CD14-positive monocyte (primary cell): ENCODE measurements around the gene WDR81. TPM values are rescaled to one million over a fixed set of nuclear protein-coding genes. Genes with fewer than 3 reads are reported as not detected.

ENCODE experiments used
- DNase-seq, 3 donors: peaks; one replicate each; pipeline ENCODE4 v3.0.0-alpha.2; 2011 to 2022
- H2AFZ ChIP-seq: 2 replicates; pipeline ENCODE4 v1.6.0; 2012; ENCODE audit warnings: mild to moderate bottlenecking, low read depth, low read length, inconsistent platforms; ENCODE audit not compliant: insufficient read depth, poor library complexity, severe bottlenecking
- H3K27ac ChIP-seq, 2 donors: 1 replicate in 1 of 2; 2 replicates in 1 of 2; pipeline ENCODE4 v1.5.1; 2012 to 2013; ENCODE audit warnings: low read length in 2 of 2, control low read depth in 1 of 2, inconsistent platforms in 1 of 2, low read depth in 1 of 2, mild to moderate bottlenecking in 1 of 2
- H3K27me3 ChIP-seq, 2 donors: one replicate each; pipeline versions ENCODE4 v1.6.0 to v1.6.1; 2011 to 2013; ENCODE audit warnings: low read length in 2 of 2; ENCODE audit not compliant: control insufficient read depth in 2 of 2, insufficient read depth in 2 of 2
- H3K36me3 ChIP-seq, 2 donors: replicated peaks in 1 of 2; 1 replicate in 1 of 2; 2 replicates in 1 of 2; pipeline versions ENCODE4 v1.5.1 to v1.6.1; 2012 to 2013; ENCODE audit warnings: low read length in 2 of 2, control low read depth in 1 of 2, inconsistent platforms in 1 of 2, mild to moderate bottlenecking in 1 of 2; ENCODE audit not compliant: insufficient read depth in 2 of 2, control insufficient read depth in 1 of 2
- H3K4me1 ChIP-seq, 2 donors: 1 replicate in 1 of 2; 2 replicates in 1 of 2; pipeline versions ENCODE4 v1.5.1 to v1.6.1; 2012 to 2013; ENCODE audit warnings: low read length in 2 of 2, control low read depth in 1 of 2, inconsistent platforms in 1 of 2, mild to moderate bottlenecking in 1 of 2, moderate library complexity in 1 of 2; ENCODE audit not compliant: insufficient read depth in 2 of 2, control insufficient read depth in 1 of 2
- H3K4me2 ChIP-seq: replicated peaks from 2 replicates; pipeline ENCODE3; 2012; ENCODE audit warnings: low read length, moderate library complexity, mild to moderate bottlenecking; ENCODE audit not compliant: poor library complexity, severe bottlenecking; ENCODE audit errors: extremely low read depth
- H3K4me3 ChIP-seq, 3 experiments: fragments of 200-600 bp in 1 of 3; sonication (generic) in 1 of 3; replicated peaks in 1 of 3; 1 replicate in 2 of 3; 2 replicates in 1 of 3; pipeline ENCODE4 v1.5.1; 2011 to 2013; ENCODE audit warnings: low read length in 3 of 3, mild to moderate bottlenecking in 3 of 3, control low read depth in 2 of 3, low read depth in 2 of 3, inconsistent platforms in 1 of 3, moderate library complexity in 1 of 3
- H3K79me2 ChIP-seq: 2 replicates; pipeline ENCODE4 v1.6.0; 2012; ENCODE audit warnings: mild to moderate bottlenecking, control low read depth, inconsistent platforms, low read length, moderate library complexity; ENCODE audit not compliant: insufficient read depth
- H3K9ac ChIP-seq: 2 replicates; pipeline ENCODE4 v1.6.0; 2017; ENCODE audit warnings: low read length, mild to moderate bottlenecking; ENCODE audit not compliant: insufficient read depth, poor library complexity, severe bottlenecking
- H3K9me3 ChIP-seq, 2 donors: replicated peaks in 1 of 2; 1 replicate in 1 of 2; 2 replicates in 1 of 2; pipeline versions ENCODE4 v1.5.1 to v1.6.1; 2012 to 2013; ENCODE audit warnings: low read length in 2 of 2, control low read depth in 1 of 2; ENCODE audit not compliant: control insufficient read depth in 1 of 2, insufficient read depth in 1 of 2
- H4K20me1 ChIP-seq: 2 replicates; pipeline ENCODE4 v1.6.0; 2012; ENCODE audit warnings: mild to moderate bottlenecking, low read length, control low read depth, moderate library complexity; ENCODE audit not compliant: insufficient read depth
- H3K27ac Mint-ChIP-seq, 7 donors: one replicate each; pipeline ENCODE4 v1.8.0; 2020; ENCODE audit warnings: mild to moderate bottlenecking in 7 of 7, mixed read lengths in 7 of 7, moderate library complexity in 6 of 7, inconsistent platforms in 2 of 7
- H3K27me3 Mint-ChIP-seq, 3 donors: one replicate each; pipeline ENCODE4 v1.8.0; 2021 to 2022; ENCODE audit warnings: low read depth in 3 of 3, mild to moderate bottlenecking in 3 of 3, mixed read lengths in 3 of 3, moderate library complexity in 3 of 3, inconsistent platforms in 1 of 3
- H3K36me3 Mint-ChIP-seq, 2 donors: one replicate each; pipeline ENCODE4 v1.8.0; 2020; ENCODE audit warnings: mixed read lengths in 2 of 2, inconsistent platforms in 1 of 2, mild to moderate bottlenecking in 1 of 2
- H3K4me1 Mint-ChIP-seq: one replicate; pipeline ENCODE4 v1.8.0; 2020; ENCODE audit warnings: mild to moderate bottlenecking, mixed read lengths
- H3K4me3 Mint-ChIP-seq, 2 donors: one replicate each; pipeline ENCODE4 v1.8.0; 2020; ENCODE audit warnings: mild to moderate bottlenecking in 2 of 2, mixed read lengths in 2 of 2, moderate library complexity in 1 of 2
- H3K9me3 Mint-ChIP-seq, 7 donors: one replicate each; pipeline ENCODE4 v1.8.0; 2020 to 2022; ENCODE audit warnings: mixed read lengths in 7 of 7, mild to moderate bottlenecking in 6 of 7, moderate library complexity in 6 of 7, inconsistent platforms in 2 of 7
- CTCF ChIP-seq: fragments of 200-600 bp; IDR thresholded peaks from one replicate; pipeline ENCODE4 v1.8.0; 2022; ENCODE audit warnings: antibody characterized with exemption, mild to moderate bottlenecking
- WGBS: methylation state at CpG from one replicate; pipeline ENCODE4 v1.1.5; 2013; ENCODE audit warnings: missing lambda C conversion rate; ENCODE audit not compliant: insufficient coverage; 5-methylcytosine and 5-hydroxymethylcytosine counted together
- intact Hi-C, 2 donors: fragments of 100-400 bp; cut with micrococcal nuclease; formaldehyde crosslinking; loops; one replicate each; pipeline versions ENCODE4 v1.15.0 to v1.15.1; 2023
- polyA plus RNA-seq, 3 donors: library from polyadenylated mRNA; depleted of rRNA in 1 of 3; unstranded in 2 of 3; stranded (reverse) in 1 of 3; fragments of 300-500 nt in 2 of 3; fragments of >200 nt in 1 of 3; fragmentation: Illumina TruSeq in 2 of 3; gene quantifications; 1 replicate in 2 of 3; 2 replicates in 1 of 3; pipeline ENCODE4 v1.2.3, GENCODE V29; 2012 to 2021

The WDR81 gene
- polyA plus RNA-seq, 3 donors: 6.2 to 45.4 (median 8.8) TPM

- peak overlapping the region in 2 of 7 donors; percentile 46 to 86 for H3K27ac Mint-ChIP-seq
- H3K4me1 ChIP-seq: peaks cover 40 to 43% of the 10 kb centered on the region in 2 donors
- H3K4me2 ChIP-seq: no peak overlapping the region
- H4K20me1 ChIP-seq: no peaks in the 10 kb centered on the region
- no peaks in the 10 kb centered on the region for H3K9me3 Mint-ChIP-seq
- H3K9ac ChIP-seq: no peak overlapping the region
- no peak overlapping the region for H3K4me3 Mint-ChIP-seq
- H3K4me1 Mint-ChIP-seq: peaks cover 39% of the 10 kb centered on the region
- intact Hi-C loops: no loop called here
- no peaks in the 10 kb centered on the region for H3K27me3 ChIP-seq
- no peak overlapping the region for H3K4me3 ChIP-seq
- H3K27me3 Mint-ChIP-seq: peaks cover 0 to 6% (median 0%) of the 10 kb centered on the region in 3 donors
- H3K27ac ChIP-seq: no peak overlapping the region
- H3K9me3 ChIP-seq: no peaks in the 10 kb centered on the region
- no peak for DNase-seq
- no peak for TF ChIP-seq CTCF
- no peaks in the 10 kb centered on the region for H3K79me2 ChIP-seq
- peaks cover 0 to 2% of the 10 kb centered on the region in 2 donors for H3K36me3 Mint-ChIP-seq
- no peaks in the 10 kb centered on the region for H3K36me3 ChIP-seq
- no peak overlapping the region for H2AFZ ChIP-seq
- WGBS: 92% methylated on average over 10 of the region's 25 CpGs
These were observed 30.1 kb downstream of the WDR81 start for GRCh38 chr17:1754430-1755112.

- H3K4me1 ChIP-seq: peaks cover 45 to 48% of the 10 kb centered on the region in 2 donors
- no peak for DNase-seq
- intact Hi-C loops: no loop called here
- 81% methylated on average over 17 of the region's 20 CpGs for WGBS
- no peak overlapping the region for H3K4me2 ChIP-seq
- H3K9ac ChIP-seq: no peak overlapping the region
- no peaks in the 10 kb centered on the region for H3K9me3 ChIP-seq
- TF ChIP-seq CTCF: no peak
- H3K9me3 Mint-ChIP-seq: no peaks in the 10 kb centered on the region
- H4K20me1 ChIP-seq: no peaks in the 10 kb centered on the region
- peaks cover 0 to 2% of the 10 kb centered on the region in 2 donors for H3K36me3 Mint-ChIP-seq
- no peaks in the 10 kb centered on the region for H3K27me3 ChIP-seq
- H3K4me3 Mint-ChIP-seq: no peak overlapping the region
- no peak overlapping the region for H3K27ac ChIP-seq
- peaks cover 0 to 5% (median 0%) of the 10 kb centered on the region in 3 donors for H3K27me3 Mint-ChIP-seq
- no peak overlapping the region for H2AFZ ChIP-seq
- H3K79me2 ChIP-seq: no peaks in the 10 kb centered on the region
- H3K36me3 ChIP-seq: no peaks in the 10 kb centered on the region
- H3K4me3 ChIP-seq: no peak overlapping the region
- no peak overlapping the region for H3K27ac Mint-ChIP-seq
- H3K4me1 Mint-ChIP-seq: peaks cover 44% of the 10 kb centered on the region
These were observed 30.8 kb downstream of the WDR81 start for GRCh38 chr17:1755252-1755826.
